Hepatocyte (in vitro differentiated cells): ENCODE measurements around the gene CABP2. TPM values are rescaled to one million over a fixed set of nuclear protein-coding genes. Genes with fewer than 3 reads are reported as not detected.

Experiments
- DNase-seq: peaks from one replicate; pipeline ENCODE4 v3.0.0-alpha.2; 2016; ENCODE audit warnings: low spot score
- H2AFZ ChIP-seq: fragments of 200-600 bp; sonication (generic); 2 replicates; pipeline ENCODE4 v1.6.0; 2016; ENCODE audit warnings: antibody characterized with exemption, mild to moderate bottlenecking
- H3K27ac ChIP-seq: fragments of 200-600 bp; sonication (generic); 2 replicates; pipeline ENCODE4 v1.5.1; 2016; ENCODE audit warnings: mild to moderate bottlenecking
- H3K27me3 ChIP-seq: fragments of 200-600 bp; sonication (generic); 2 replicates; pipeline ENCODE4 v1.6.1; 2016
- H3K36me3 ChIP-seq: fragments of 200-600 bp; sonication (generic); replicated peaks from 2 replicates; pipeline ENCODE4 v1.5.1; 2016; ENCODE audit warnings: low read depth; ENCODE audit not compliant: insufficient read depth
- H3K4me1 ChIP-seq: fragments of 200-600 bp; sonication (generic); 2 replicates; pipeline ENCODE4 v1.5.1; 2016; ENCODE audit warnings: mild to moderate bottlenecking, moderate library complexity; ENCODE audit not compliant: insufficient read depth
- H3K4me2 ChIP-seq: fragments of 200-600 bp; sonication (generic); 2 replicates; pipeline ENCODE4 v1.6.0; 2016
- H3K4me3 ChIP-seq: fragments of 200-600 bp; sonication (generic); 2 replicates; pipeline ENCODE4 v1.5.1; 2016; ENCODE audit warnings: mild to moderate bottlenecking
- H3K79me2 ChIP-seq: fragments of 200-600 bp; sonication (generic); 2 replicates; pipeline ENCODE4 v1.6.0; 2017; ENCODE audit warnings: mild to moderate bottlenecking
- H3K9me2 ChIP-seq: fragments of 200-600 bp; sonication (generic); replicated peaks from 2 replicates; pipeline ENCODE4 v1.6.0; 2017; ENCODE audit warnings: mild to moderate bottlenecking; ENCODE audit not compliant: insufficient read depth
- H3K9me3 ChIP-seq: fragments of 200-600 bp; sonication (generic); 2 replicates; pipeline ENCODE4 v1.5.1; 2016; ENCODE audit warnings: low read depth, mild to moderate bottlenecking
- H4K20me1 ChIP-seq: fragments of 200-600 bp; sonication (generic); 2 replicates; pipeline ENCODE4 v1.6.0; 2016; ENCODE audit warnings: mild to moderate bottlenecking; ENCODE audit not compliant: insufficient read depth, poor library complexity, severe bottlenecking
- EZH2 ChIP-seq: fragments of 200-600 bp; sonication (generic); IDR thresholded peaks from 2 replicates; pipeline ENCODE4 v1.6.1; 2016; ENCODE audit warnings: antibody characterized with exemption, mild to moderate bottlenecking, borderline replicate concordance
- EZH2phosphoT487 ChIP-seq: fragments of 200-600 bp; sonication (generic); IDR thresholded peaks from one replicate; pipeline ENCODE4 v1.6.1; 2018; ENCODE audit warnings: antibody characterized with exemption, mild to moderate bottlenecking, low read depth, moderate library complexity; ENCODE audit not compliant: unreplicated experiment, severe bottlenecking
- WGBS: methylation state at CpG from one replicate; pipeline ENCODE4 v1.1.6; 2016; ENCODE audit warnings: low lambda C conversion rate; ENCODE audit errors: missing lambda C conversion rate; 5-methylcytosine and 5-hydroxymethylcytosine counted together
- polyA plus RNA-seq: library from polyadenylated mRNA; unstranded; fragments of >200 nt; fragmentation: Nextera tagmentation; extraction: Ambion mirVana; gene quantifications from 2 replicates; pipeline ENCODE4 v1.2.1, GENCODE V29; 2016
- total RNA-seq: library from RNA; depleted of rRNA; stranded (reverse); fragments of >200 nt; gene quantifications from 2 replicates; pipeline ENCODE4 v1.2.3, GENCODE V29; 2014
- TF ChIP-seq, protein P1 (sequence below): fragments of 200-600 bp; sonication (generic); IDR thresholded peaks from 2 replicates; pipeline ENCODE4 v1.5.1; 2016; ENCODE audit warnings: antibody characterized with exemption, mild to moderate bottlenecking; ENCODE audit not compliant: poor library complexity

CABP2 gene
- total and polyA plus RNA-seq, 2 experiments from 2014 or later = not detected

DNA sequence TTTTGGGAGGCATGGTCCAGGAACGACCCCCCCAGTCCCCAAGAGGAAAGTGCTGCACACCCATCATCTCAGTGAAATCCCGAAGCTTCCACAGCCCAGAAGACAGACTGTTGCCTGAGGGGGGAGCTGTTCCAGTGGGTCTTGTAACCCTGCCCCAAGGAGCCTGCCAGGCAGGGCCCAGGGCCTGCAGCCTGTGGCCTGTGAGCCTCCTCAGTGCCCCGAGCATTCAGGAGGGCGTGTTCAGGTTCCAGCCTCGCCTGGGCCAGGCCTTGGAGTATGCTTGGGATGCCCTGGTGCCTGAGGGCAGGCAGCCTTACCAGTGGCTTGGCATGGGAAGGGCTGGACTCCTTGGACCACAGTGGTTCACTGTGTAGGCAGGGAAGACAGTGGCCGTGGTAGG, 18.0 kb upstream of the CABP2 start:
- H4K20me1 ChIP-seq = no peaks in the 10 kb centered on the region
- H3K9me3 ChIP-seq = no peaks in the 10 kb centered on the region
- H3K9me2 ChIP-seq = no peaks in the 10 kb centered on the region
- H3K4me1 ChIP-seq = no peaks in the 10 kb centered on the region
- 93% methylated on average over 6 of the region's 6 CpGs for WGBS
- no peaks in the 10 kb centered on the region for H3K27me3 ChIP-seq
- H3K4me3 ChIP-seq = no peak overlapping the region
- no peak overlapping the region for H3K4me2 ChIP-seq
- no peaks in the 10 kb centered on the region for H3K36me3 ChIP-seq
- H2AFZ ChIP-seq = no peak overlapping the region
- no peaks in the 10 kb centered on the region for H3K79me2 ChIP-seq
- H3K27ac ChIP-seq = no peak overlapping the region
- TF ChIP-seq, protein P1, sequence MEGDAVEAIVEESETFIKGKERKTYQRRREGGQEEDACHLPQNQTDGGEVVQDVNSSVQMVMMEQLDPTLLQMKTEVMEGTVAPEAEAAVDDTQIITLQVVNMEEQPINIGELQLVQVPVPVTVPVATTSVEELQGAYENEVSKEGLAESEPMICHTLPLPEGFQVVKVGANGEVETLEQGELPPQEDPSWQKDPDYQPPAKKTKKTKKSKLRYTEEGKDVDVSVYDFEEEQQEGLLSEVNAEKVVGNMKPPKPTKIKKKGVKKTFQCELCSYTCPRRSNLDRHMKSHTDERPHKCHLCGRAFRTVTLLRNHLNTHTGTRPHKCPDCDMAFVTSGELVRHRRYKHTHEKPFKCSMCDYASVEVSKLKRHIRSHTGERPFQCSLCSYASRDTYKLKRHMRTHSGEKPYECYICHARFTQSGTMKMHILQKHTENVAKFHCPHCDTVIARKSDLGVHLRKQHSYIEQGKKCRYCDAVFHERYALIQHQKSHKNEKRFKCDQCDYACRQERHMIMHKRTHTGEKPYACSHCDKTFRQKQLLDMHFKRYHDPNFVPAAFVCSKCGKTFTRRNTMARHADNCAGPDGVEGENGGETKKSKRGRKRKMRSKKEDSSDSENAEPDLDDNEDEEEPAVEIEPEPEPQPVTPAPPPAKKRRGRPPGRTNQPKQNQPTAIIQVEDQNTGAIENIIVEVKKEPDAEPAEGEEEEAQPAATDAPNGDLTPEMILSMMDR = no peak
- TF ChIP-seq EZH2 = no peak
- no peak for TF ChIP-seq EZH2phosphoT487
- DNase-seq = no peak

DNA sequence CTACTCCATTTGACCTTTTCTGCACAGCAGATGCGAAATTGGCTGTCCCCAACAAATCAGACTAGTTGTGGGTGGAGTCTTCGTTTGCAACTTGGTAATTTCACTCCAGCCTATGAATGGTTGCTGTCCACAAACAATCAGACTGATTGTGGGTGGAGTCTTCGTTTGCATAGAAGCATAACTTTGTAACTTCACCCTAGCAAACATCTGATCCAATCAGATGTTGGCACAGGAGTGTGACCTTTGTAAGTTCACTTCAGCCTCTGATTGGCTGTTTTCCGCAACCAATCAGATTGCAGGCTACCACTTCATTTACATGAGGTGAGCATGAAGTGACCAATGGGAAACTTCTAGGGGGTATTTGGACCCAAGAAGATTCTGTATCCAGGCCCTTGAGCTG, 16.3 kb upstream of the CABP2 start:
- Histone ChIP-seq H3K9me2 (no peaks in the 10 kb centered on the region), H3K4me2 (no peak overlapping the region), H3K79me2 (no peaks in the 10 kb centered on the region), H3K27me3 (no peaks in the 10 kb centered on the region), H3K36me3 (no peaks in the 10 kb centered on the region), H3K4me1 (no peaks in the 10 kb centered on the region), H2AFZ (no peak overlapping the region), H3K27ac (no peak overlapping the region), H4K20me1 (no peaks in the 10 kb centered on the region), H3K9me3 (no peaks in the 10 kb centered on the region), H3K4me3 (no peak overlapping the region)
- whole genome bisulfite sequencing = 87% methylated on average over 4 of the region's 4 CpGs
- TF ChIP-seq, protein P1 = no peak
- no peak for TF ChIP-seq EZH2
- no peak for TF ChIP-seq EZH2phosphoT487
- no peak for DNase-seq

DNA sequence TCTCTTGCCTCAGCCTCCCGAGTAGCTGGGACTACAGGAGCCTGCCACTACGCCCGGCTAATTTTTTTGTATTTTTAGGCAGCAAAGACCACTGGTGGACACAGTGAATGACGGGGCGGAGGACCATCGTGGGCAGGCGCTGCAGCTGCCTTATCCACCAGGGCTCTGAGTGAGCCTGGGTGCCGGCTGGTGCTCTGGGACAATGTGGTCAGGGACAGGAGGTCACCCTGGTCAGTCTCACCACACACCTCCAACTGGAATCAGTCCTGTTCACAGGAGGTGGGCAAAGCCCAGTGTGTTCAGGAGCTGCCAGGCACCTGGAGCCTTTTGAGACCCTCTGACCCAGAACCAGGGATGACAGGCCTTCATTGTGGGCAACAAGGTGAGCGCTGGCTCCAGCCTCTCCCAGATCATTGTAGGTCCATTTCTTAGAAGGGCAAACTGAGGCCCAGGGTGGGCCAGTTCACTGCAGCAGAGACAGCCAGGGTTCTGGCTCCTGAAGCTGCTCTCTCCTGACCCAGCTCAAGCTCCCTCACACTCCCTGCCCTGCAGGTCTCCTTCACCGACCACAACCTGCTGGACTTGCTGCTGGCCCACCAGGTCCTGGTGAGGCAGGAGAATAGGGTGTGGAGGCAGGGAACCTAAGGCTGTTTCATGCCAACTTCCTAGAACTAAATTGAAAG, 15.7 kb upstream of the CABP2 start:
- TF ChIP-seq EZH2 (no peak), EZH2phosphoT487 (no peak)
- TF ChIP-seq, protein P1 = no peak
- 85% methylated on average over 10 of the region's 10 CpGs for WGBS
- no peak for DNase-seq
- no peak overlapping the region for H3K4me3 ChIP-seq
- H4K20me1 ChIP-seq = no peaks in the 10 kb centered on the region
- no peak overlapping the region for H3K27ac ChIP-seq
- H3K9me3 ChIP-seq = peaks cover 1% of the 10 kb centered on the region
- no peaks in the 10 kb centered on the region for H3K79me2 ChIP-seq
- no peak overlapping the region for H2AFZ ChIP-seq
- H3K36me3 ChIP-seq = no peaks in the 10 kb centered on the region
- H3K9me2 ChIP-seq = no peaks in the 10 kb centered on the region
- H3K4me1 ChIP-seq = no peaks in the 10 kb centered on the region
- H3K27me3 ChIP-seq = no peaks in the 10 kb centered on the region
- H3K4me2 ChIP-seq = no peak overlapping the region
